HepG2 (cell line): ENCODE data around the gene DENND2A. TPM values are rescaled to one million over a fixed set of nuclear protein-coding genes. Genes with fewer than 3 reads are reported as not detected.
A peak's percentile ranks its signal among the peaks of the same experiment; 100 is the strongest.

Experiments used
- CREM ChIP-seq, 2 experiments: sonication (generic) in 1 of 2; formaldehyde crosslinking in 1 of 2; IDR thresholded peaks; 2 replicates each; pipeline versions ENCODE4 v1.4.0 to v1.6.1; 2016 to 2020; ENCODE audit warnings: antibody characterized with exemption in 1 of 2, mild to moderate bottlenecking in 1 of 2, missing genetic modification reagents in 1 of 2
- HOXA9 ChIP-seq: sonication (generic); formaldehyde crosslinking; IDR thresholded peaks from 2 replicates; pipeline ENCODE4 v1.8.1; 2022; ENCODE audit warnings: missing genetic modification reagents, mild to moderate bottlenecking, moderate library complexity, borderline replicate concordance
- KAT7 ChIP-seq: IDR thresholded peaks from 2 replicates; pipeline ENCODE4 v1.6.1; 2018; ENCODE audit warnings: borderline replicate concordance, missing compliant biosample characterization
- MBNL3 ChIP-seq: fragments of 250-450 bp; sonication (Bioruptor Pico); conservative IDR thresholded peaks from 2 replicates; pipeline ENCODE4 v1.8.0; 2022; ENCODE audit warnings: mild to moderate bottlenecking, inconsistent platforms
- RXRB ChIP-seq: IDR thresholded peaks from 2 replicates; pipeline ENCODE4 v1.6.1; 2016; ENCODE audit warnings: borderline replicate concordance, missing genetic modification reagents, missing compliant biosample characterization
- SSRP1 ChIP-seq: IDR thresholded peaks from 2 replicates; pipeline ENCODE4 v1.6.1; 2016; ENCODE audit warnings: control low read depth
- STAG1 ChIP-seq: sonication (generic); formaldehyde crosslinking; IDR thresholded peaks from 2 replicates; pipeline ENCODE4 v1.4.0; 2020; ENCODE audit warnings: missing genetic modification reagents
- YEATS4 ChIP-seq: sonication (generic); formaldehyde crosslinking; IDR thresholded peaks from 2 replicates; pipeline ENCODE4 v1.4.0; 2020; ENCODE audit warnings: missing genetic modification reagents, borderline replicate concordance
- ZNF260 ChIP-seq: sonication (generic); formaldehyde crosslinking; IDR thresholded peaks from 2 replicates; pipeline ENCODE4 v1.4.0; 2020; ENCODE audit warnings: missing genetic modification reagents, low read depth, mild to moderate bottlenecking, borderline replicate concordance
- polyA plus RNA-seq, 8 experiments: library from polyadenylated mRNA; depleted of rRNA in 3 of 8; stranded (reverse) in 7 of 8; unstranded in 1 of 8; fragments of >200 nt; fragmentation: Illumina TruSeq in 4 of 8; extraction: Trizol in 4 of 8; gene quantifications; 2 replicates each; pipeline versions ENCODE4 v1.2.1 to v1.2.3, GENCODE V29; 2011 to 2016; ENCODE audit warnings: low read depth in 4 of 8, missing spikeins in 1 of 8, mixed read lengths in 1 of 8; ENCODE audit not compliant: insufficient read depth in 1 of 8
- total RNA-seq, 5 experiments: library from RNA; depleted of rRNA; stranded (reverse); fragments of >200 nt; fragmentation: Illumina TruSeq; extraction: Trizol; gene quantifications; 2 replicates each; pipeline ENCODE4 v1.2.3, GENCODE V29; 2016; ENCODE audit warnings: low read depth in 1 of 5
- TF ChIP-seq, protein P1 (sequence below): sonication (generic); formaldehyde crosslinking; IDR thresholded peaks from 2 replicates; pipeline ENCODE4 v1.5.0; 2020; ENCODE audit warnings: mild to moderate bottlenecking, missing genetic modification reagents
- TF ChIP-seq, protein P2 (sequence below): IDR thresholded peaks from 2 replicates; pipeline ENCODE4 v1.6.1; 2016; ENCODE audit warnings: mild to moderate bottlenecking
- TF ChIP-seq, protein P3 (sequence below), 2 experiments: sonication (generic) in 1 of 2; formaldehyde crosslinking in 1 of 2; IDR thresholded peaks; 2 replicates each; pipeline versions ENCODE4 v1.6.1 to v1.9.0; 2014 to 2022; ENCODE audit warnings: antibody characterized with exemption in 1 of 2, borderline replicate concordance in 1 of 2, inconsistent platforms in 1 of 2, low read depth in 1 of 2, missing genetic modification reagents in 1 of 2
- TF ChIP-seq, protein P4 (sequence below): sonication (generic); formaldehyde crosslinking; conservative IDR thresholded peaks from 2 replicates; pipeline ENCODE4 v1.4.0; 2020; ENCODE audit warnings: missing genetic modification reagents
- TF ChIP-seq, protein P5 (sequence below): sonication (generic); formaldehyde crosslinking; IDR thresholded peaks from 2 replicates; pipeline ENCODE4 v1.4.0; 2020; ENCODE audit warnings: missing genetic modification reagents

DENND2A gene
- total and polyA plus RNA-seq, 2 of the 13 experiments (the other 11 are each of a cell fraction or from before 2014, with no cell fraction given), result not detected

DNA sequence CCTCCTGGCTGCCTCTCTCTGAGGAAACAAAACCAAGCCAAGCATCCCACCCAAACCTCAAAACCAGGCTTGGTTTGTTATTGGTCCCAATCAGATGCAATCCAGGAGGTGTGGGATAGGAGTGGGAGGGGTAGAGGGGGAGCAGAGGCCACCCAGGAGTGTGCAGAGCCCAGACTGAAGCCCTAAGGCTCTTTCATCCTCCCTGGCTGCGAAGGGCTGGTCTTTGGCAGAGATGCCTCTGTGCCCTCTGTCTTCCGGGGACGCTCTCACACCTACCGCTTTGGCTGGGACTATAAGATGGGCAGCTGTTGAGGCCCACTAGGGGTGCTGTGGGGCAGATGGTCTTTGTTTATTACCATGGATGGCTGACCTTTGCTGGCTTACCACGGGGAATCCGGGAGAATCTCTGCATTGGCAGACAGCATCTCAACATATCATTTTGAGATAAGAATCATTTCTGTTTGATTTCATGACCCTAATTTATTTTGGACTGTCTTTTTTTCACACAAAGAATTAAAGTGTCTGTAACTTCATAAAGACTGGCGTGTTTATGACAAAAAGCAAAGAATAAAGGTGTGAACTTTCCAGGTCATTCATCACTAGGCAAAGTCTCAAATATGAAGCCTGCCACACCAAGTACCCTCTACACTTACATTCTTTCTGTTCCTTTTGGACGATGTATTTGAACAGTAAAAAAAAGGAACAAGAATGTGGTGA lies 6.5 kb upstream of the DENND2A start (continued):
- TF ChIP-seq, protein P1, sequence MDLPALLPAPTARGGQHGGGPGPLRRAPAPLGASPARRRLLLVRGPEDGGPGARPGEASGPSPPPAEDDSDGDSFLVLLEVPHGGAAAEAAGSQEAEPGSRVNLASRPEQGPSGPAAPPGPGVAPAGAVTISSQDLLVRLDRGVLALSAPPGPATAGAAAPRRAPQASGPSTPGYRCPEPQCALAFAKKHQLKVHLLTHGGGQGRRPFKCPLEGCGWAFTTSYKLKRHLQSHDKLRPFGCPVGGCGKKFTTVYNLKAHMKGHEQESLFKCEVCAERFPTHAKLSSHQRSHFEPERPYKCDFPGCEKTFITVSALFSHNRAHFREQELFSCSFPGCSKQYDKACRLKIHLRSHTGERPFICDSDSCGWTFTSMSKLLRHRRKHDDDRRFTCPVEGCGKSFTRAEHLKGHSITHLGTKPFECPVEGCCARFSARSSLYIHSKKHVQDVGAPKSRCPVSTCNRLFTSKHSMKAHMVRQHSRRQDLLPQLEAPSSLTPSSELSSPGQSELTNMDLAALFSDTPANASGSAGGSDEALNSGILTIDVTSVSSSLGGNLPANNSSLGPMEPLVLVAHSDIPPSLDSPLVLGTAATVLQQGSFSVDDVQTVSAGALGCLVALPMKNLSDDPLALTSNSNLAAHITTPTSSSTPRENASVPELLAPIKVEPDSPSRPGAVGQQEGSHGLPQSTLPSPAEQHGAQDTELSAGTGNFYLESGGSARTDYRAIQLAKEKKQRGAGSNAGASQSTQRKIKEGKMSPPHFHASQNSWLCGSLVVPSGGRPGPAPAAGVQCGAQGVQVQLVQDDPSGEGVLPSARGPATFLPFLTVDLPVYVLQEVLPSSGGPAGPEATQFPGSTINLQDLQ (CRISPR knock-in tag), result no peak
- TF ChIP-seq, protein P2, sequence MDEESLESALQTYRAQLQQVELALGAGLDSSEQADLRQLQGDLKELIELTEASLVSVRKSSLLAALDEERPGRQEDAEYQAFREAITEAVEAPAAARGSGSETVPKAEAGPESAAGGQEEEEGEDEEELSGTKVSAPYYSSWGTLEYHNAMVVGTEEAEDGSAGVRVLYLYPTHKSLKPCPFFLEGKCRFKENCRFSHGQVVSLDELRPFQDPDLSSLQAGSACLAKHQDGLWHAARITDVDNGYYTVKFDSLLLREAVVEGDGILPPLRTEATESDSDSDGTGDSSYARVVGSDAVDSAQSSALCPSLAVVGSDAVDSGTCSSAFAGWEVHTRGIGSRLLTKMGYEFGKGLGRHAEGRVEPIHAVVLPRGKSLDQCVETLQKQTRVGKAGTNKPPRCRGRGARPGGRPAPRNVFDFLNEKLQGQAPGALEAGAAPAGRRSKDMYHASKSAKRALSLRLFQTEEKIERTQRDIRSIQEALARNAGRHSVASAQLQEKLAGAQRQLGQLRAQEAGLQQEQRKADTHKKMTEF (CRISPR knock-in tag), result no peak
- TF ChIP-seq, protein P3, sequence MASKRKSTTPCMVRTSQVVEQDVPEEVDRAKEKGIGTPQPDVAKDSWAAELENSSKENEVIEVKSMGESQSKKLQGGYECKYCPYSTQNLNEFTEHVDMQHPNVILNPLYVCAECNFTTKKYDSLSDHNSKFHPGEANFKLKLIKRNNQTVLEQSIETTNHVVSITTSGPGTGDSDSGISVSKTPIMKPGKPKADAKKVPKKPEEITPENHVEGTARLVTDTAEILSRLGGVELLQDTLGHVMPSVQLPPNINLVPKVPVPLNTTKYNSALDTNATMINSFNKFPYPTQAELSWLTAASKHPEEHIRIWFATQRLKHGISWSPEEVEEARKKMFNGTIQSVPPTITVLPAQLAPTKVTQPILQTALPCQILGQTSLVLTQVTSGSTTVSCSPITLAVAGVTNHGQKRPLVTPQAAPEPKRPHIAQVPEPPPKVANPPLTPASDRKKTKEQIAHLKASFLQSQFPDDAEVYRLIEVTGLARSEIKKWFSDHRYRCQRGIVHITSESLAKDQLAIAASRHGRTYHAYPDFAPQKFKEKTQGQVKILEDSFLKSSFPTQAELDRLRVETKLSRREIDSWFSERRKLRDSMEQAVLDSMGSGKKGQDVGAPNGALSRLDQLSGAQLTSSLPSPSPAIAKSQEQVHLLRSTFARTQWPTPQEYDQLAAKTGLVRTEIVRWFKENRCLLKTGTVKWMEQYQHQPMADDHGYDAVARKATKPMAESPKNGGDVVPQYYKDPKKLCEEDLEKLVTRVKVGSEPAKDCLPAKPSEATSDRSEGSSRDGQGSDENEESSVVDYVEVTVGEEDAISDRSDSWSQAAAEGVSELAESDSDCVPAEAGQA (IDR thresholded peaks at IDR 0.05; ENCODE audit: low read depth), result no peak
- TF ChIP-seq, protein P3 (CRISPR knock-in tag; IDR thresholded peaks at IDR 0.05; ENCODE audit: borderline replicate concordance), result no peak
- TF ChIP-seq RXRB (CRISPR knock-in tag) (no peak), HOXA9 (CRISPR knock-in tag) (no peak), STAG1 (CRISPR knock-in tag) (peak; percentile 49), SSRP1 (CRISPR knock-in tag) (no peak), KAT7 (CRISPR knock-in tag) (no peak), YEATS4 (CRISPR knock-in tag) (no peak), CREM (IDR thresholded peaks at IDR 0.05) (no peak), CREM (CRISPR knock-in tag; IDR thresholded peaks at IDR 0.05) (no peak), ZNF260 (CRISPR knock-in tag) (no peak), MBNL3 (CRISPR knock-in tag) (no peak)
- TF ChIP-seq, protein P4, sequence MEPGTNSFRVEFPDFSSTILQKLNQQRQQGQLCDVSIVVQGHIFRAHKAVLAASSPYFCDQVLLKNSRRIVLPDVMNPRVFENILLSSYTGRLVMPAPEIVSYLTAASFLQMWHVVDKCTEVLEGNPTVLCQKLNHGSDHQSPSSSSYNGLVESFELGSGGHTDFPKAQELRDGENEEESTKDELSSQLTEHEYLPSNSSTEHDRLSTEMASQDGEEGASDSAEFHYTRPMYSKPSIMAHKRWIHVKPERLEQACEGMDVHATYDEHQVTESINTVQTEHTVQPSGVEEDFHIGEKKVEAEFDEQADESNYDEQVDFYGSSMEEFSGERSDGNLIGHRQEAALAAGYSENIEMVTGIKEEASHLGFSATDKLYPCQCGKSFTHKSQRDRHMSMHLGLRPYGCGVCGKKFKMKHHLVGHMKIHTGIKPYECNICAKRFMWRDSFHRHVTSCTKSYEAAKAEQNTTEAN (CRISPR knock-in tag), result no peak
- TF ChIP-seq, protein P5, sequence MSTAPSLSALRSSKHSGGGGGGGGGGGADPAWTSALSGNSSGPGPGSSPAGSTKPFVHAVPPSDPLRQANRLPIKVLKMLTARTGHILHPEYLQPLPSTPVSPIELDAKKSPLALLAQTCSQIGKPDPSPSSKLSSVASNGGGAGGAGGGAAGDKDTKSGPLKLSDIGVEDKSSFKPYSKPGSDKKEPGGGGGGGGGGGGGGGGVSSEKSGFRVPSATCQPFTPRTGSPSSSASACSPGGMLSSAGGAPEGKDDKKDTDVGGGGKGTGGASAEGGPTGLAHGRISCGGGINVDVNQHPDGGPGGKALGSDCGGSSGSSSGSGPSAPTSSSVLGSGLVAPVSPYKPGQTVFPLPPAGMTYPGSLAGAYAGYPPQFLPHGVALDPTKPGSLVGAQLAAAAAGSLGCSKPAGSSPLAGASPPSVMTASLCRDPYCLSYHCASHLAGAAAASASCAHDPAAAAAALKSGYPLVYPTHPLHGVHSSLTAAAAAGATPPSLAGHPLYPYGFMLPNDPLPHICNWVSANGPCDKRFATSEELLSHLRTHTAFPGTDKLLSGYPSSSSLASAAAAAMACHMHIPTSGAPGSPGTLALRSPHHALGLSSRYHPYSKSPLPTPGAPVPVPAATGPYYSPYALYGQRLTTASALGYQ (CRISPR knock-in tag), result no peak
